ENCODE results near the gene RBBP8NL.

The RBBP8NL gene

DNA sequence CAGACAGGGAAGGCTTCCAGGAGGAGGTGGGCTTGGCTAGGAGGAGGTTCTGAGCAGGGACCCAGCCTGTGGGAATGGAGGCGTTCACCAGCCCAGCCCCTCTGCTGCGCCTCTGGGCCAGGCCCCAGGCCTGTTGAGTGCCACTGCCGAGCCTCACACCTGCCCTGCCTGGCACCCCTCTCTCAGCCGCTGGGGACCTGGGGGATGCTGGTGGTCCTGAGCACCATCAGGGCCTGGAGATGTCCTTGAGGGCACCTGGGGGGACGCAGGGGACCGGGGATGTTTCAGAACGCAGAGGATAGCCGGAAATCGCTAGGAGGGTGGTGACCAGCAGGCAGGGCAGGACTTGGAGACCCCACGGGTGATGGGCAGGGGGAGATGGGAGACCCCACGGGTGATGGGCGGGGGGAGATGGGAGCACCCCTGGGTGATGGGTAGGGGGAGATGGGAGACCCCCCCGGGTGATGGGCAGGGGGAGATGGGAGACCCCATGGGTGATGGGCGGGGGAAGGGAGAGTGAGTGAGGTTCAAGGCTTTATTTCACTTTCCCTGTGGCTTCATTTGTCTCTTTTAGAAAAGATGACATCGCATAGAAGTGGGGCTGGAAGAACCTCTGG lies 35.7 kb upstream of the RBBP8NL start:
- DNase-seq: no peak

- no peak for DNase-seq
Observed at GRCh38 chr20:62461834-62462233, 34.5 kb upstream of the RBBP8NL start.

- no peak for DNase-seq
Observed at GRCh38 chr20:62461157-62461556, 33.8 kb upstream of the RBBP8NL start.

DNA sequence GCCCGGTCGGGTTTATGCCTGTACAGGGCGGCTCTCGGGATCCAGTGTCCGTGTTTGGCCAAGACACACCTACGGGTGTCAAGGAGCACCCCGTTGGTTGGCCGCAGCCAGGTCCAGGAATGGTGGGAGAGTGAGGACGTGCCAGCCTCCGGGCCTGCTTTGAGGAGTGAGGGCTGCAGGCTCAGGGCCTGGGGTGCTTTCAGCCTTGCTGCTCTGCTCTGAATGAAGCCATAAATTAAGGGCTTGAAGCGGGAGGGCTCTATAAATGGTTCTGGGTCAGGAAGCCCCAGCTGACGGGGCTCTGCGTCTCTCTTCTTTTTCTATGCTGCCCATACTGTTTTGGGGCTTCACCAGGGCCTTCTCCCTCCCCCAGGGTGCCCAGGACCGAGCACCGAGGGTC lies 33.3 kb upstream of the RBBP8NL start:
- DNase-seq: no peak

- no peak for DNase-seq
Observed at GRCh38 chr20:62459488-62459887, 32.1 kb upstream of the RBBP8NL start.

DNA sequence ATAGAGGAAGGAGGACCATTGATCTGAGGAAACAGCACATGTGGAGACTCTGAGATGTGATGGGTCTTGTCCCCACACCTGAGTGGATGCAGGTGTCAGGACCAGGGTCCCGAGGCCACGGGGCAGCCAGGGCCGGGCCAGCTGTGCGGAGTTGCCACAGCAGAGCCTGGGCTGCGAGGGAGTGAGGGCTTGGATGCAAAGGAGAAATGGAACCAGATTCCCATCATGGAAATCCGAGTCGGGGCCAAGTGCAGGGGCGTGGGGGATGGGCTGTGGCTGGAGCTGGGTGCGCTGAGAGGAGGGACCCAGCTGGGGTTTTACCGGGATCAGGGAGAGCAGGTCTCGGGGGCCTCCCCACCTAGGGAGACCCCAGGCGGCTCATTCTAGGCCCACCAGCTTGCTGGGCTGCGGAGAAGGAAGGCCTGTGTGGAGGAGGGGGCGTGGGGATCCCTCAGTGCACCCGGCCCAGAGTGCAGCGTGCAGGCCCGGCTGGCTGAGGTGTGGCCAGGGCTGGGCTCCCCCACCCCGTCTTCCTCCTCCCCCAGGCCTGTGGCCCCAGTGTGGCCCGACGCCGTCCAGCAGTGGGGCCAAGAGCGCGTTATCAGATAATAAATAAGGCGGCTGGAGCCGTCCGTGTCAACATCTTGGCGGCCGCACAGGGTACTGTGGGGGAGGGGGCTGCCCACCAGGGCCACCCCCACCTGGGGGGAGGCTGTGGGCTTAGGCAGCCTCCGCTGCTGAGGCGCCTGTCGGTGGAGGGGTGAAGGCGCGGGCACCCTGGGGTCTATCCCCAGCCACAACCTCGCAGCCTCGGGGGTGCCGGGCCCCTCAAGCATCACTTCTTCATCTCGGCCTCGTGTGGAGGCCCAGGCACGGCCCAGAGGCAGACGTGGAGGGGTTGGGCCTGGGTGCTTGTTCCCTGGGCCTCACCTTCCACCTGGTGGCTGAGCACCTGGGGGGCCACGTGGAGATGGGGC lies 31.2 kb upstream of the RBBP8NL start:
- no peak for DNase-seq

GRCh38 chr20:62457831-62458230 lies 30.5 kb upstream of the RBBP8NL start:
- no peak for DNase-seq

GRCh38 chr20:62457098-62457497 lies 29.8 kb upstream of the RBBP8NL start:
- no peak for DNase-seq

GRCh38 chr20:62455929-62456328 lies 28.6 kb upstream of the RBBP8NL start:
- no peak for DNase-seq

- DNase-seq: no peak
Observed at GRCh38 chr20:62454904-62455636, 27.7 kb upstream of the RBBP8NL start.

GRCh38 chr20:62453186-62453808 lies 26.0 kb upstream of the RBBP8NL start:
- DNase-seq: no peak

- no peak for DNase-seq
Observed at GRCh38 chr20:62452475-62453095, 25.2 kb upstream of the RBBP8NL start.

- no peak for DNase-seq
Observed at GRCh38 chr20:62451970-62452369, 24.6 kb upstream of the RBBP8NL start.

DNA sequence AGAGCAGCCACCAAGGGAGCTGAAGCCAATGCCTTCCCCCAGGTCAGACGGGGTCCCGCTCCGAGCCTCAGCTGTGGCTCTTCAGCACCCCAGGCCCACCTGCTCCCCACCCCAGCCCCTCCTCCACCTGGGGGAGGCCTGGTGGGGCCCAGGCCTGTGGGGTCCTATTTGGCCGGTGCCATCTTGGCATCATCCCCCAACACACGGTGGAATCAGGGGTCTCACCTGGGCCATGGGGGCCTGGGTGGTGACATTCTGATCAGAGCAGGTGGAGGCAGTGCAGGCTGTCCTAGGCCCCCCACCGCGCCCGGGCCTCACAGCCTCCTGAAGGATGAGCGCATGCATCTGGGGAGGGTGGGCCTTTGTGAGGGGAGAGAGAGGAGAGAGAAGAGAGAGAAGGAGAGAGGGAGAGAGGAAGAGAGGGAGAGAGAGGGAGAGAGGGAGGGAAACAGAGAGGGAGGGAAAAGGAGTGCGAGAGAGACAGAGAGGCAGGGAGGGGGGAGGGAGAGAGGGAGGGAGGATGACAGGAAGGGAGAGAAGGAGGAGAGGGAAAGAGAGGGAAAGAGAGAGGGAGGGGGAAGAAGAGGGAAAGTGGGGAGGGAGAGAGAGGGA lies 23.9 kb upstream of the RBBP8NL start:
- DNase-seq: no peak

GRCh38 chr20:62449951-62450691 lies 22.8 kb upstream of the RBBP8NL start:
- DNase-seq: no peak

- DNase-seq: no peak
Observed at GRCh38 chr20:62448788-62449187, 21.4 kb upstream of the RBBP8NL start.

DNA sequence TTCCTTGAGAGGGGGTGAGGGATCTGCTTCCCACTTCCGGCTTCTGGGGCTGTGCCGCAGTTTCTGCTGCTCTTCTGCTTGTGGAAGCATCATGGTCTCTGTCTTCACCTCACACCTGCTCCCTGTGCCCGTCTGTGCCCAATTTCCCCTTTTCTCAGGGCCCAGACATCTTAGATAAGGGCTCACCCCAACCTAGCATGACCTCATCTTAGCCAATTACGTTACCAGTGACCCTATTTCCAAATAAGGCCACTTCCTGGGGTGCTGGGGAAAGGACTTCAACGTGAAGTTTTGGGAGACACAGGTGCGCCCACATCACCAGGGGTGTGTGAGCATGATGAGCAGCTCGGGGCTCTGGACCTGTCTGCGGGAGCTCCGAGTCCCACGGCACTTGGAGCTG lies 20.7 kb upstream of the RBBP8NL start:
- DNase-seq: no peak

GRCh38 chr20:62446888-62447869 lies 19.8 kb upstream of the RBBP8NL start:
- DNase-seq: no peak

GRCh38 chr20:62446481-62446880 lies 19.1 kb upstream of the RBBP8NL start:
- no peak for DNase-seq

Measured in hypothalamus (tissue), 51 donors.